CD14-positive monocyte (primary cell): Measurements from ENCODE around the gene ZNF274. TPM values are rescaled to one million over a fixed set of nuclear protein-coding genes. Genes with fewer than 3 reads are reported as not detected.

Experiments used
- DNase-seq, 3 donors: peaks; one replicate each; pipeline ENCODE4 v3.0.0-alpha.2; 2011 to 2022
- H2AFZ ChIP-seq: 2 replicates; pipeline ENCODE4 v1.6.0; 2012; ENCODE audit warnings: mild to moderate bottlenecking, low read depth, low read length, inconsistent platforms; ENCODE audit not compliant: insufficient read depth, poor library complexity, severe bottlenecking
- H3K27ac ChIP-seq, 2 donors: 1 replicate in 1 of 2; 2 replicates in 1 of 2; pipeline ENCODE4 v1.5.1; 2012 to 2013; ENCODE audit warnings: low read length in 2 of 2, control low read depth in 1 of 2, inconsistent platforms in 1 of 2, low read depth in 1 of 2, mild to moderate bottlenecking in 1 of 2
- H3K27me3 ChIP-seq, 2 donors: one replicate each; pipeline versions ENCODE4 v1.6.0 to v1.6.1; 2011 to 2013; ENCODE audit warnings: low read length in 2 of 2; ENCODE audit not compliant: control insufficient read depth in 2 of 2, insufficient read depth in 2 of 2
- H3K36me3 ChIP-seq, 2 donors: replicated peaks in 1 of 2; 1 replicate in 1 of 2; 2 replicates in 1 of 2; pipeline versions ENCODE4 v1.5.1 to v1.6.1; 2012 to 2013; ENCODE audit warnings: low read length in 2 of 2, control low read depth in 1 of 2, inconsistent platforms in 1 of 2, mild to moderate bottlenecking in 1 of 2; ENCODE audit not compliant: insufficient read depth in 2 of 2, control insufficient read depth in 1 of 2
- H3K4me1 ChIP-seq, 2 donors: 1 replicate in 1 of 2; 2 replicates in 1 of 2; pipeline versions ENCODE4 v1.5.1 to v1.6.1; 2012 to 2013; ENCODE audit warnings: low read length in 2 of 2, control low read depth in 1 of 2, inconsistent platforms in 1 of 2, mild to moderate bottlenecking in 1 of 2, moderate library complexity in 1 of 2; ENCODE audit not compliant: insufficient read depth in 2 of 2, control insufficient read depth in 1 of 2
- H3K4me2 ChIP-seq: replicated peaks from 2 replicates; pipeline ENCODE3; 2012; ENCODE audit warnings: low read length, moderate library complexity, mild to moderate bottlenecking; ENCODE audit not compliant: poor library complexity, severe bottlenecking; ENCODE audit errors: extremely low read depth
- H3K4me3 ChIP-seq, 3 experiments: fragments of 200-600 bp in 1 of 3; sonication (generic) in 1 of 3; replicated peaks in 1 of 3; 1 replicate in 2 of 3; 2 replicates in 1 of 3; pipeline ENCODE4 v1.5.1; 2011 to 2013; ENCODE audit warnings: low read length in 3 of 3, mild to moderate bottlenecking in 3 of 3, control low read depth in 2 of 3, low read depth in 2 of 3, inconsistent platforms in 1 of 3, moderate library complexity in 1 of 3
- H3K79me2 ChIP-seq: 2 replicates; pipeline ENCODE4 v1.6.0; 2012; ENCODE audit warnings: mild to moderate bottlenecking, control low read depth, inconsistent platforms, low read length, moderate library complexity; ENCODE audit not compliant: insufficient read depth
- H3K9ac ChIP-seq: 2 replicates; pipeline ENCODE4 v1.6.0; 2017; ENCODE audit warnings: low read length, mild to moderate bottlenecking; ENCODE audit not compliant: insufficient read depth, poor library complexity, severe bottlenecking
- H3K9me3 ChIP-seq, 2 donors: replicated peaks in 1 of 2; 1 replicate in 1 of 2; 2 replicates in 1 of 2; pipeline versions ENCODE4 v1.5.1 to v1.6.1; 2012 to 2013; ENCODE audit warnings: low read length in 2 of 2, control low read depth in 1 of 2; ENCODE audit not compliant: control insufficient read depth in 1 of 2, insufficient read depth in 1 of 2
- H4K20me1 ChIP-seq: 2 replicates; pipeline ENCODE4 v1.6.0; 2012; ENCODE audit warnings: mild to moderate bottlenecking, low read length, control low read depth, moderate library complexity; ENCODE audit not compliant: insufficient read depth
- H3K27ac Mint-ChIP-seq, 7 donors: one replicate each; pipeline ENCODE4 v1.8.0; 2020; ENCODE audit warnings: mild to moderate bottlenecking in 7 of 7, mixed read lengths in 7 of 7, moderate library complexity in 6 of 7, inconsistent platforms in 2 of 7
- H3K27me3 Mint-ChIP-seq, 3 donors: one replicate each; pipeline ENCODE4 v1.8.0; 2021 to 2022; ENCODE audit warnings: low read depth in 3 of 3, mild to moderate bottlenecking in 3 of 3, mixed read lengths in 3 of 3, moderate library complexity in 3 of 3, inconsistent platforms in 1 of 3
- H3K36me3 Mint-ChIP-seq, 2 donors: one replicate each; pipeline ENCODE4 v1.8.0; 2020; ENCODE audit warnings: mixed read lengths in 2 of 2, inconsistent platforms in 1 of 2, mild to moderate bottlenecking in 1 of 2
- H3K4me1 Mint-ChIP-seq: one replicate; pipeline ENCODE4 v1.8.0; 2020; ENCODE audit warnings: mild to moderate bottlenecking, mixed read lengths
- H3K4me3 Mint-ChIP-seq, 2 donors: one replicate each; pipeline ENCODE4 v1.8.0; 2020; ENCODE audit warnings: mild to moderate bottlenecking in 2 of 2, mixed read lengths in 2 of 2, moderate library complexity in 1 of 2
- H3K9me3 Mint-ChIP-seq, 7 donors: one replicate each; pipeline ENCODE4 v1.8.0; 2020 to 2022; ENCODE audit warnings: mixed read lengths in 7 of 7, mild to moderate bottlenecking in 6 of 7, moderate library complexity in 6 of 7, inconsistent platforms in 2 of 7
- WGBS: methylation state at CpG from one replicate; pipeline ENCODE4 v1.1.5; 2013; ENCODE audit warnings: missing lambda C conversion rate; ENCODE audit not compliant: insufficient coverage; 5-methylcytosine and 5-hydroxymethylcytosine counted together
- intact Hi-C, 2 donors: fragments of 100-400 bp; cut with micrococcal nuclease; formaldehyde crosslinking; loops; one replicate each; pipeline versions ENCODE4 v1.15.0 to v1.15.1; 2023
- polyA plus RNA-seq, 3 donors: library from polyadenylated mRNA; depleted of rRNA in 1 of 3; unstranded in 2 of 3; stranded (reverse) in 1 of 3; fragments of 300-500 nt in 2 of 3; fragments of >200 nt in 1 of 3; fragmentation: Illumina TruSeq in 2 of 3; gene quantifications; 1 replicate in 2 of 3; 2 replicates in 1 of 3; pipeline ENCODE4 v1.2.3, GENCODE V29; 2012 to 2021
- TF ChIP-seq, protein P1 (sequence below): fragments of 200-600 bp; IDR thresholded peaks from one replicate; pipeline ENCODE4 v1.8.0; 2022; ENCODE audit warnings: antibody characterized with exemption, mild to moderate bottlenecking

Gene ZNF274
- polyA plus RNA-seq, 3 donors, result 5.8 to 10.1 (median 9.0) TPM

DNA sequence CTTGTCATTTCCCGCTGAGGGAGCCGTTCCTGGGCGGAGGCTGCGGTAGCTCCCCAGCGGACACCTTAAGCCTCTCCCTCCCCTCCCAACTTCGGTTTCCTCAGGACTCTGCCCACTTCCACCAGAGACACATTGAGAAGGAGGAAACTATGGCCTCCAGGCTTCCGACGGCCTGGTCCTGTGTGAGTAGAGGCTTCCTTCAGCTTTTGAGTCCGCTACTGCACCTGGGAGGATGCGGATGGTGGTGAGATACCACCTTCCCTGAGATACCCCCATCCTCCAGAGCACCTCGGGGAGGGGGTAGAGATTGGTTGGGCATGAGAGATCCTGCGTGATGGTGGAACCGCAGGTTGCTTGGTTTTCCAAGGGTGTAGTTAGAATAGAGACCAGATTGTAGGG, 955 bp downstream of the ZNF274 start:
- Histone ChIP-seq H3K9me3 (peaks cover 84 to 85% of the 10 kb centered on the region in 2 donors), H3K27ac (peak overlapping the region; percentile 97 to 99), H3K9ac (peak overlapping the region; percentile 94), H3K36me3 (peaks cover 15 to 45% of the 10 kb centered on the region in 2 donors), H2AFZ (peak overlapping the region; percentile 66), H3K4me2 (peak overlapping the region; percentile 73), H3K79me2 (peaks cover 12% of the 10 kb centered on the region), H3K4me3 (peak overlapping the region; percentile 60 to 84 (median 67)), H4K20me1 (no peaks in the 10 kb centered on the region), H3K27me3 (no peaks in the 10 kb centered on the region), H3K4me1 (peaks cover 13 to 14% of the 10 kb centered on the region in 2 donors)
- intact Hi-C loops, result loop anchor here (2.0 to 10.0 kb wide), 9 partner anchors 93 to 1779 kb away; partner anchors contain the start of genes ZNF606 (in 2 of the 2), ERVK3-1 (in 1 of the 2), TRAPPC2B (in 1 of the 2) and ZNF547 (in 1 of the 2)
- 41% methylated on average over 5 of the region's 13 CpGs for WGBS
- Mint-ChIP-seq H3K27me3 (peaks cover 1 to 5% (median 1%) of the 10 kb centered on the region in 3 donors), H3K9me3 (peaks cover 48 to 98% (median 96%) of the 10 kb centered on the region in 7 donors), H3K4me3 (peak overlapping the region; percentile 83 to 91), H3K36me3 (peaks cover 32 to 55% of the 10 kb centered on the region in 2 donors), H3K4me1 (peaks cover 14% of the 10 kb centered on the region), H3K27ac (peak overlapping the region; percentile 98 to 100 (median 99))
- no peak for DNase-seq
- TF ChIP-seq, protein P1, sequence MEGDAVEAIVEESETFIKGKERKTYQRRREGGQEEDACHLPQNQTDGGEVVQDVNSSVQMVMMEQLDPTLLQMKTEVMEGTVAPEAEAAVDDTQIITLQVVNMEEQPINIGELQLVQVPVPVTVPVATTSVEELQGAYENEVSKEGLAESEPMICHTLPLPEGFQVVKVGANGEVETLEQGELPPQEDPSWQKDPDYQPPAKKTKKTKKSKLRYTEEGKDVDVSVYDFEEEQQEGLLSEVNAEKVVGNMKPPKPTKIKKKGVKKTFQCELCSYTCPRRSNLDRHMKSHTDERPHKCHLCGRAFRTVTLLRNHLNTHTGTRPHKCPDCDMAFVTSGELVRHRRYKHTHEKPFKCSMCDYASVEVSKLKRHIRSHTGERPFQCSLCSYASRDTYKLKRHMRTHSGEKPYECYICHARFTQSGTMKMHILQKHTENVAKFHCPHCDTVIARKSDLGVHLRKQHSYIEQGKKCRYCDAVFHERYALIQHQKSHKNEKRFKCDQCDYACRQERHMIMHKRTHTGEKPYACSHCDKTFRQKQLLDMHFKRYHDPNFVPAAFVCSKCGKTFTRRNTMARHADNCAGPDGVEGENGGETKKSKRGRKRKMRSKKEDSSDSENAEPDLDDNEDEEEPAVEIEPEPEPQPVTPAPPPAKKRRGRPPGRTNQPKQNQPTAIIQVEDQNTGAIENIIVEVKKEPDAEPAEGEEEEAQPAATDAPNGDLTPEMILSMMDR, result no peak

DNA sequence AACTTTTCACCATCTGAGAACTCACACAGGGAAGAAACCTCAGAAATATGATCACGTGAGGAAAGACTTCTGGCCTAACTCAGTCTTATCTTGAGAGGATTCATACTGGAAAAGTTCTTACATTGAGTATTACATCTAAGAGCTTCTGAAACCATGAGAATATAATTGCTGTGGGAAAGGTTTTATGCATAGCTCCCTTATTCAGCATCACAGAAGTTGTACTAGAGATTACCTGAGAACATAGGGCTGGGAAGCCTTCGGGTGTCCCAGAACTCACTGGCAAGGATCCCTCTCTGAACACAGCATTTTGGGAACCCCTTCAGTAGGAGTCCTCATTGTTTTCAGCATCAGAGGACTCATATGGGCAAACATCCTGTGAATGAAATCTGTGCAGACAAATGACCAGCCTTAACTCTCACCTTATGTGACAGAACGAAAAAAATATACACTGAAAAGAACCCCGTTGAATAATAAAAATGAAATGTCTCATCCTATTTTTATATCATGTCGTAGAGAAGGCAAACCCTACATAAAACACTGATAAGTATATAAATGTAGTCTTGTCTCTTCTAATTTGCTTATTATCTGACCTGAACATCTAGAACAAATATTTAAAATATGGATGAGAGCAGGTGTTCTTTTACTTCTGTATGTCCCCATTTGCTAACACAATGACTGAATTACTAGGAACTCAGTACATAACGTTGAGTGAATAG, 14.2 kb downstream of the ZNF274 start:
- Histone ChIP-seq H2AFZ (no peak overlapping the region), H3K9ac (no peak overlapping the region), H3K9me3 (peaks cover 87 to 100% of the 10 kb centered on the region in 2 donors), H3K27ac (no peak overlapping the region), H3K36me3 (peaks cover 34 to 98% of the 10 kb centered on the region in 2 donors), H3K4me2 (no peak overlapping the region), H3K4me3 (peak overlapping the region in 1 of 3 experiments; percentile 62), H3K79me2 (no peaks in the 10 kb centered on the region), H3K27me3 (no peaks in the 10 kb centered on the region), H3K4me1 (no peaks in the 10 kb centered on the region), H4K20me1 (no peaks in the 10 kb centered on the region)
- Mint-ChIP-seq H3K9me3 (peaks cover 72 to 99% (median 98%) of the 10 kb centered on the region in 7 donors), H3K36me3 (peaks cover 68 to 94% of the 10 kb centered on the region in 2 donors), H3K27ac (no peak overlapping the region), H3K4me1 (no peaks in the 10 kb centered on the region), H3K4me3 (no peak overlapping the region), H3K27me3 (peaks cover 0 to 2% (median 0%) of the 10 kb centered on the region in 3 donors)
- DNase-seq, result no peak
- 100% methylated on average over 1 of the region's 6 CpGs for WGBS
- intact Hi-C loops, result no loop called here
- TF ChIP-seq, protein P1, result no peak
